Epithelial cell of esophagus (primary cell): ENCODE measurements around the gene PEX6.

Experiments
- DNase-seq: peaks from one replicate; pipeline ENCODE4 v3.0.0; 2010; ENCODE audit warnings: low read depth
- H3K4me3 ChIP-seq: 2 replicates; pipeline ENCODE4 v1.5.1; 2011; ENCODE audit warnings: mild to moderate bottlenecking, low read length, control low read depth
- CTCF ChIP-seq: IDR thresholded peaks from 2 replicates; pipeline ENCODE4 v1.5.1; 2011; ENCODE audit warnings: low read depth, mild to moderate bottlenecking, low read length, control low read depth, inconsistent platforms; ENCODE audit not compliant: insufficient read depth; ENCODE audit errors: missing control alignments

The PEX6 gene

DNA sequence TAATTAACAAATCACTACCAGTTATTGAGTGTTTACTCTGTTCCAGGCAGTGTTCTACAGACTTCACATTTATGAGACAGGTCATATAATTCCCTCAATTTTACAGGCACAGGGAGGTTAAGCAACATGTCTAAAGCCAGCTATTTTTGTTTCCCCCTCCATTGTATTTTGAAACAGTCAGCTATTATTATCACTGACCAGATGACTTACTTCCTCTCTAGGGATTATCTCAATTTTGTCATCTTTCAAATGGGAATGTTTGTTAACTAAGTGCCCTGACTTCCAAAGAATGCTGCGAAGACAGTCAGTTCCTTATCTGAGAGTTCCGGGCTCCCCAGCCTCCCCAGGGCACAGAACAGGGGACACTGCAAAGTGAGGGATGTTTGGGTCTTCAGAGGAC lies 55.3 kb downstream of the PEX6 start:
- H3K4me3 ChIP-seq = no peak overlapping the region
- DNase-seq = no peak
- TF ChIP-seq CTCF = no peak

GRCh38 chr6:42921801-42922200 lies 57.2 kb downstream of the PEX6 start:
- no peak overlapping the region for H3K4me3 ChIP-seq
- no peak for DNase-seq
- no peak for TF ChIP-seq CTCF

DNA sequence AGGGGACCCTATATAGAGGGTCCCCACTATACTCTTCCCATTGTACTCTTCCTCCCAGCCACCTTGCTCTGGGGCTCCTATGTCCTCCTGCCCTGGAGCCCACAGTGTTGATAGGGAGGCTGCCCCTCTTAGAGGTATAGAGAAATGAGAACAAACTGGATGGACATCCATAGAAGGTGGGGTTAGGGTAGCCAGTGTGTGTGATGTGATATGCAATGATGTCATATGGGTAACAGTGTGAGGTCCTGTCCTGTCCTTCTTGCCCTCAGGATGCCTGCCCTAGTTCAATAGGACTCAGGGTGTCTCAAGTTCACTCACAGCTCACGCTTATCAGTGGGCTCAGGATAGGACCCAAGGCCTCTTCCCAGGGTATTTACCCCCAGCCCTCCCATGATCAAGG lies 62.7 kb downstream of the PEX6 start:
- no peak for TF ChIP-seq CTCF
- no peak for DNase-seq
- H3K4me3 ChIP-seq = no peak overlapping the region

DNA sequence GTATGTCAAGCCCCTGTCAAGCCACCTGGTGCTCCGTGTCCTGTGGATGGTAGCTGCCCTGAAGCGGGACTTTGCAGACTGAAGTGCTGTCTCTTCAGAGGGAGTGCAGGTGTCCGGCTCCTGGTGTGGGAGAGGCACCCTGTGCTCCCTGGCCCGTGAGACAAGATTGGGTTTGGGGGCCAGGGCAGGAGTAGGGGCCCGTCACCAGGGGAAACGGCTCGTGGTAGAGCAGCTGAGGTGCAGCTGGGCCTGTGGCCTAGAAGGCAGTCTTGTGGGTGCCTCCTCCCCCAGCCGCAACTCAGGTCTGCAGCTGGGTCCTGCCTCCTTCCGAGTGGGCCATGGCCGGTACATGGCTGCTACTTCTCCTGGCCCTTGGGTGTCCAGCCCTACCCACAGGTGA lies 63.2 kb downstream of the PEX6 start, which contains the start of gene PTCRA:
PTCRA (plus strand) TSS at position 322 of the 400 bp plus-strand sequence; CDS start at position 339, 17 bp downstream.
- H3K4me3 ChIP-seq = no peak within 1 kb of the TSS
- no peak for DNase-seq
- no peak for TF ChIP-seq CTCF

DNA sequence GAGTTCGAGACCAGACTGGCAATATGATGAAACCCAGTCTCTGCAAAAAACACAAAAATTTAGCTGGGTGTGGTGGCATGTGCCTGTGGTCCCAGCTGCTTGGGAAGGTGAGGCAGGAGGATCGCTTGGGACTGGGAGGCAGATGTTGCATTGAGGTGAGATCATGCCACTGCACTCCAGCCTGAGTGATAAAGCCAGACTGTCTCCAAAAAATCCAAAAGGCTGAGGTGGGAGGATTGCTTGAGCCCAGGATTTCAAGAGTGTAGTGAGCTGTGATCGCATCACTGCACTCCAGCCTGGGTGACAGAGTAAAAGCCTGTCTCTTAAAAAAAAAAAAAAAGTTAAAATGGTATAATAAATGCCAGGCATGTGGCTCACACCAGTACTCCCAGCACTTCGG lies 64.4 kb downstream of the PEX6 start:
- no peak for TF ChIP-seq CTCF
- no peak for DNase-seq
- H3K4me3 ChIP-seq = no peak overlapping the region
